Measurements from ENCODE around the gene CD69. TPM values are rescaled to one million over a fixed set of nuclear protein-coding genes. Genes with fewer than 3 reads are reported as not detected.

The CD69 gene
- total RNA-seq, 1 donor from 2014 or later = 1.3 TPM

- intact Hi-C loops (cut with DNase I) = no loop called here
- no peaks in the 10 kb centered on the region for H3K9me3 ChIP-seq
- TF ChIP-seq CTCF (IDR thresholded peaks at IDR 0.05) = no peak
- H3K27me3 ChIP-seq = no peaks in the 10 kb centered on the region
- DNase-seq (ENCODE audit: low spot score in 2 of 2) = no peak
- no peaks in the 10 kb centered on the region for H3K36me3 ChIP-seq
- H3K27ac ChIP-seq = no peak overlapping the region
- H3K4me1 ChIP-seq = no peaks in the 10 kb centered on the region
- H3K4me3 ChIP-seq = no peak overlapping the region
Observed at GRCh38 chr12:9729082-9729481, 31.6 kb downstream of the CD69 start.

DNA sequence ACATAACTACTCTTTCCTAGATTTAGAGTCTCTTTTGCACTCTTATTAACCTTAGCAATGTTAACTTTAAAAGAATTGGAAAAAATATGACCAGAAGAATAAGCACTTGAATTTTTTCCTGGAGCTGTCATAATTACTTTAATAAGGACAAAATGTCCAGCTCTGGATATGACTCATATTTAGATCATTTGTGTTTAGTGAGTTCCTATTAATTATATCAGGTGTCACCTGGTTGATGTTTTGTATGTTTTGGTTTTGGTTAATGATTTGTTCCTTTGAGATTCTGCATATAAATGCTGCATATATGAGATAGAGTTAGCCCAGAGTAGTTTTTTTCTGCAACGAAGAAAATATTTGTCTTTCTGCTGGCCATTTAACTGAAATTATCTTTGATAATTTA is 32.9 kb downstream of the CD69 start:
- no peak for DNase-seq (ENCODE audit: low spot score in 2 of 2)
- intact Hi-C loops (cut with DNase I) = no loop called here
- no peaks in the 10 kb centered on the region for H3K9me3 ChIP-seq
- H3K36me3 ChIP-seq = no peaks in the 10 kb centered on the region
- no peak overlapping the region for H3K27ac ChIP-seq
- H3K4me1 ChIP-seq = no peaks in the 10 kb centered on the region
- H3K27me3 ChIP-seq = no peaks in the 10 kb centered on the region
- H3K4me3 ChIP-seq = no peak overlapping the region
- no peak for TF ChIP-seq CTCF (IDR thresholded peaks at IDR 0.05)

DNA sequence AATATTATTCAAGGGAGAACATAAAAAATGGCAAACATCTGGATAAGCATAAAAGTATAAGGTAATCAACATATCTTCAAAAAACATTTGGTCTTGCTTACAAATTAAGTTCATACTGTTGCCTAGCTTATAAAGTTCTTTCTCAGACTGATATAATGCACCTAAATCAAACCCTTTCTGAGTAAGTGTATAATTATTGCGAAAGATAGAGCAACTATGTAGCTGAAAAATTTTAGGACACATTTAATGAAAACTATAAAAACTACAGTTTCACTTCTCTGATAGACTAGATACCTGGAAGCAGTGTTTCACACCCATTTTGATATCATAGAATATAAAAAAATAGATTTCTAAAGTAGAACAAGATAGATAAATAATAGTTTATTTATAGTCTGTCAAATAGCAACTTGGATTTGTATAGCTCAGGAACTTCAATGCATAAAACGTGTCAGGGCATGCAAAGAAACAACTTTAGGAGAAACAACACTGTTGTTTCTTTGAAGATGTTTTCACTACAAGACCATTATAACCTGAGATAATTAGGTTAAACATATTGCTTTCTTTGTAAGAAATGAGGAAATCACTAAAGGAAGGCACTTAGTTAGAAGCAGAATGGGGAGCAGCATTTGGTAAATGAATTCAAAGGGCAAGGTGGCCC is 35.4 kb downstream of the CD69 start:
- intact Hi-C loops (cut with DNase I) = no loop called here
- H3K4me1 ChIP-seq = no peaks in the 10 kb centered on the region
- H3K27me3 ChIP-seq = no peaks in the 10 kb centered on the region
- H3K4me3 ChIP-seq = no peak overlapping the region
- no peaks in the 10 kb centered on the region for H3K36me3 ChIP-seq
- H3K9me3 ChIP-seq = no peaks in the 10 kb centered on the region
- TF ChIP-seq CTCF (IDR thresholded peaks at IDR 0.05) = no peak
- H3K27ac ChIP-seq = no peak overlapping the region
- DNase-seq (ENCODE audit: low spot score in 2 of 2) = no peak

DNA sequence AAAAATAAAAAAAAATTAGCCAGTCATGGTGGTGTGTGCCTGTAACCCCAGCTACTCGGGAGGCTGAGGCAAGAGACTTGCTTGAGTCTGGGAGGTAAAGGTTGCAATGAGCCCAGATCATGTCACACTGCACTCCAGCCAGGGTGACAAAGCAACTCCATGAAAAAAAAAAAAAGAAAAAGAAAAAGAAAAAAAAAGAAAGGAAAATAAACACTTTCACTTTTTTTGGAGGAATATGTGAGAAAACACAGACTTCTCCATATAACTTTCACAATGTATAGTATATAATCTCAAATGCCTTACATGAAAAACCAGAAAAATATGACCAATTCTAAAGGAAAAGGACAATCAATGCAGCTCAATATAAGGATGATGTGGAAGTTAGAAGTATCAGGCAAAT is 36.7 kb downstream of the CD69 start:
- intact Hi-C loops (cut with DNase I) = no loop called here
- Histone ChIP-seq H3K27me3 (no peaks in the 10 kb centered on the region), H3K4me1 (no peaks in the 10 kb centered on the region), H3K4me3 (no peak overlapping the region), H3K27ac (no peak overlapping the region), H3K9me3 (no peaks in the 10 kb centered on the region), H3K36me3 (no peaks in the 10 kb centered on the region)
- DNase-seq (ENCODE audit: low spot score in 2 of 2) = no peak
- no peak for TF ChIP-seq CTCF (IDR thresholded peaks at IDR 0.05)

- DNase-seq (ENCODE audit: low spot score in 2 of 2) = no peak
- Histone ChIP-seq H3K4me1 (no peaks in the 10 kb centered on the region), H3K4me3 (no peak overlapping the region), H3K36me3 (no peaks in the 10 kb centered on the region), H3K9me3 (no peaks in the 10 kb centered on the region), H3K27ac (no peak overlapping the region), H3K27me3 (no peaks in the 10 kb centered on the region)
- intact Hi-C loops (cut with DNase I) = no loop called here
- TF ChIP-seq CTCF (IDR thresholded peaks at IDR 0.05) = no peak
Observed at GRCh38 chr12:9721394-9722092, 39.2 kb downstream of the CD69 start.

All from ascending aorta (tissue), 2 donors.